GM18505 (cell line): ENCODE results near the gene ENPP1.
"Not testable (repeated sequence)": the region's sequence is repeated elsewhere in the genome, so short reads cannot be mapped to it uniquely, and the experiment has no call there.

Experiments used
- ATAC-seq: cut with Tn5 transposase; IDR thresholded peaks from one replicate; pipeline ENCODE4 v1.9.1; 2021; ENCODE audit not compliant: unreplicated experiment
- POLR2A ChIP-seq: IDR thresholded peaks from 4 replicates; pipeline ENCODE4 v1.6.1; 2011; ENCODE audit warnings: borderline replicate concordance; ENCODE audit not compliant: insufficient read depth, insufficient read length; ENCODE audit errors: extremely low read depth

ENPP1 gene

DNA sequence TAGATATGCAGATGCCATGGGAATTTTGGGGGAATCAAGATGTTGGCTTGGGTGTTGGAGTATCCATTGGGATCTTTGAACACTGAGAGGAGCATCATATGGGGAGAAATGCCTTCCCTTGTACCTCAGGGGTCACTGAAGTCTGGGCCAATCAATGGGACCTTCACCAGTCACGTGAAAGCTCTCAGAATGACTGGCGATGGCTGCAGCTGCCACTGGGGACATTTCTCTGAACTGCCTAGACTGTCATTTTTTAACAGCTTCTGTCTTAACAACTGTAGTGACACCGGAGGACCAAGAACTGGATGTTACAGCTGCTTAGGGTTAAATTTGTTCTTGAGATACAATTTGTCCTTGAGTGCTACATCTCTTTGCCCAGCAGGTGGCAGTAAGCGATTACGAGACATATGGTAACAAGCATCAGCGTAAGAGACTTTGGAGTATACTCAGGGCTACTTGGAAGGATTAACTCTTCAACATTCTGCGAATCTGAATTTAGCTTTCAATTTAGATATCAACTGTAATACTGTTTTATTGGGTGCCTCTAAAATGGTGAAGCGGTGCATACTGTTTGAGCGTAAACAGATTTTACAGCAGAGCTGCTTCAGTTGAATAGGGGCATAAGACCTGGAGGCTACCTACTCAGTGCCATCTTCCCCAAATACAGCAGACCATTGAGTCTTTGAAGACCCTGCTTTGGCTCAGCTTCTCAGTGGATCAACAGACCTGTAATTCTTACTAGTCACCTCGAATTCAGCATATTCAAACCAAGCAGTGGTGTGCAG is 107.3 kb downstream of the ENPP1 start:
- peak; percentile 63 for ATAC-seq

GRCh38 chr6:131916091-131916796 is 108.4 kb downstream of the ENPP1 start:
- ATAC-seq, result not testable (repeated sequence)

More for the DNA sequence above, 107.3 kb downstream of the ENPP1 start:
- no peak for TF ChIP-seq POLR2A

DNA sequence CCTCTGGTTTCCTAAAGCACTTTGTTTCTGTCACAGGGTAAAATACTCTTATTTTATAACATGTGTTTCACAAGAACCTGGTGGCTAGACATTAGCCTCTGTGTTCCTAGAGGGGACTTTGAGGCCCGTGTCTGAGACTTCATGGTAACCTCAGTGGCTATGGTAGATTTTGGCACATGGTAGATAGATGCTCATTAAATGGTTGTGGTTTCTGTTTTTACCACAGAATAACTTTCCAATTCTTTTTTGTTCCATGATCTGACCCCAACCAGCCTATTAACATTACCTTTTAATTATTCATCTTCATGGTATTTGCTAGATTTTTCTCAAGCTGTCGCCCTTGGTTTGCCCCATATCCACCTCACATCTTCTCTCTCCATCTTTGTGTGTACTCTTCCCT is 109.0 kb downstream of the ENPP1 start:
- no peak for TF ChIP-seq POLR2A
- ATAC-seq, result no peak

DNA sequence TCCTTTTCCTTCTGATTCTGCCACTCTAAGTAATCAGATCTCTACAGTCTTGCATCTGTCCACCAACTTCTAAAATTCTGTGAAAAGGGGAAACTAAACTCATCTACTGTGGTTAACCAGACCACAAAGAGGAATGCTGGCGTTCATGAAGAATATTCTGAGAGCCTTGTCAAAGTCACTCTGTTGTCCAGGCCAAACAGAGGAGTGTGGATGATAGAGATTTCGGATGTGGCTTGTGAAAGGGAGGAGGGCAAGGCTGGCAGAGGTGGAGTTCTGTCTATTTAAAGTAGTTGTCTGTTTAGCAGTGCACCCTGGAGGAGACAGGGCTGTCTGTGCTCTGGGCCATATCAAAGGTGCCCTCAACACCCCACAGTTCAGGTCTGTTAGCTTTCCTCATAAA is 109.5 kb downstream of the ENPP1 start:
- ATAC-seq, result no peak
- TF ChIP-seq POLR2A, result no peak

DNA sequence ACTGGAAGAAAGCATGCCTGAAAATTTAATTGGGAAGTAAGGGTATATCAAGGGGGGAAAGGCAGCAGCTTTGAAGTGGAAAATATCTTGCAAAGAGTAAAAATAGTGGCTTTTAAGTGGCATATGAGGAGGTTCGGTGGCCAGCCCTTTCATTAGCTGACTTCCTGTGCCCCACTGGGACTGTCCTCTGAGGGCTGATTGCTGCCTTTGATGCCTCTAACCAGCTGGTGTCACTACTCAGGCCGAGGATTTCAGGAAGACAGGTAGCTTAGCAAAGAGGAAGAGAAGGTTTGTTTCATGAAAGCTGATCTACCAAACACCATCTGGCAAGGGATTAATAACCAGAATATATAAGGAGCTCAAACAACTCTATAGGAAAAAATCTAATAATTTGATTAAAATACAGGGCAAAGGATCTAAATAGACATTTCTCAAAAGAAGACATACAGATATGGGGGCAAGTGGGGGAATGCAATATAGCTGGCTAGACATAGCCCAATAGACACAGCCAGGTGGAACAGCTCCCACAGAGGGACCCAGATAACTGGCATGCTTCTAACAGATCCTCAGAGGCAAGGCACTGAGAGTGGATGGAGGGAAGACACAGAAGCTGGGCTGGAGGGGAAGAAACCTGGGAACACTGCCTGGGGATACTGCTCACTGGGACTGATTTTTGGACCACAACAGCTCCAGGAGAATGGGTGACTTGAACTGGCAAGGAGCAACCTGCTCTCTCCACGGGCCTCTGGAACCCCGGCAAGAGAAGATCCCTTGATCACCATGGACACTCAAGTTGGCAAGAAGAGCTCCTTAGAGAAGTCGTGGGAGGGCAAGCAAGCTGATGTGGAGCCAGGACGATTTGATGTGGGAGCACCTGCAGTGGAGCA is 110.2 kb downstream of the ENPP1 start:
- no peak for TF ChIP-seq POLR2A
- no peak for ATAC-seq

- no peak for ATAC-seq
- no peak for TF ChIP-seq POLR2A
Observed at GRCh38 chr6:131918650-131919355, 111.0 kb downstream of the ENPP1 start.

- TF ChIP-seq POLR2A, result no peak
- ATAC-seq, result no peak
Observed at GRCh38 chr6:131920656-131921055, 112.8 kb downstream of the ENPP1 start.

- no peak for ATAC-seq
- no peak for TF ChIP-seq POLR2A
Observed at GRCh38 chr6:131923356-131923755, 115.5 kb downstream of the ENPP1 start.

- ATAC-seq, result no peak
Observed at GRCh38 chr6:131924881-131925474, 117.2 kb downstream of the ENPP1 start.

DNA sequence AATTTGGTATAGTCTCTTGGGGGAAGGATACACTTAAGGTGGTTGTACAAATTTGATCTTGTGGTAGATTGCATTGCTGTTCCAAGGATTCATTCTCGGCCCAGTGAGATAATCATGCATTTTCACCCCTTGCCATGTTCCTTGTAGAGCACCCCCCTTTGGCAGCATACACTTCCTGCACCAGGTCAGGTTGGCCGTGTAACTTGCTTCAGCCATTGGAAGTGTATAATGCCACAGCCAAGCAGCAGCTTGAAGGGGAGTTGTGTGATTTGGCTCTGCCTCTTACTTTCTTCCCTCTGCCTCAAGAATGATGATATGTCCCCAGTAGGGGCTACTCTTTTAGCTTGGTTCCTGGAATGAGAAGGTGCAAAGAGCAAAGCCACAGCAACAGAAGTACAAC is 121.4 kb downstream of the ENPP1 start:
- no peak for TF ChIP-seq POLR2A
- no peak for ATAC-seq

More at GRCh38 chr6:131924881-131925474, 117.2 kb downstream of the ENPP1 start:
- TF ChIP-seq POLR2A, result no peak

DNA sequence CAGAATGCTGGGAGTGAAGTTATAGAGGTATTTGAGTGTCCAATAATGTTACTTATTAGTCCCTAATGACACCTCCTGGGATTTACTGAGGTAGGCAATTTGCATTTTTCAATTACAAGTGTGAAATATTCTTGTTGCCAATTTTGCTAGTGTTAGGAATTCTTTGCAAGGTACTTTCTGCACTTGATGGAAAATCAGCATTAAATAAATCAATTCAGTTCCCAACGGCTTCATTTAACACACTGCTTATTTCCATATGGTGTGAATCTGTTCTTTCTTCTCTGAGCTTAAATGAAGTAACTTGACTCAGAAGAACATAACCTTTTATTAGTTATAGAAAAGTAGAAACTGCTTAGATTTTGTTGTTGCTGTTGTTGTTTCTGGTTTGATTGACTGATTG is 122.2 kb downstream of the ENPP1 start:
- TF ChIP-seq POLR2A, result no peak
- ATAC-seq, result no peak

DNA sequence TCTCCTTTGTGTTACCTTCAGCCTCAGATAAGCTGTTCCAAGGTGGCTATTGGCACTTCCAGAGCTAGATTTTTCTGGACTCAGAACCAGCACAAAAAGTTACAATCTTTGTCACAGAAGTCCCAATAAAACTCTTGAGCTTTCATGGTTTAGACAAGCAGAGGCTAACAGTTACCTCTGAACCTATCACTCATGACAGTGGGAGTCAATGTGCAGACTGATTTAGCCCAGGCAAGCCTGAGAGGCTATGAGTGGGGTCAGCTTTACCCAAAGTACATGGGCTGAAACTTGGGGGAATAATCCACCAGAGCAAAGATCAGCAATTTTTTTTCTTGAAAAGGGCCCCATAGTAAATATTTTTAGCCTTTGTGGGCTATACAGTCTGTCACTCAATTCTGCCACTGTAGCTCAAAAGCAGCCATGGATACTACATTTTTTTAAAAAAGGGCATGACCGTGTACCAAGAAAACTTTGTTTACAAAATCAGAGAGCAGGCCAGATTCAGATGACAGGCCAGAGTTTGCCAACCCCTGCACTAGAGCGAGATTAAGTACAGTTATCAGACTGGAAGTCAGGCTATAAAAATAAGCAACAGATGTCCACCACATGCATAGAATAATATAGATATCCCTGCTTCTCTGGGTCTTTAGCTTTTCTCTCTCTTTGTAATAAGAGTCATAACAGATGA is 123.4 kb downstream of the ENPP1 start:
- no peak for ATAC-seq
- no peak for TF ChIP-seq POLR2A
